Uterus (tissue), 4 donors: Measurements from ENCODE around the gene ANKRD55. TPM values are rescaled to one million over a fixed set of nuclear protein-coding genes. Genes with fewer than 3 reads are reported as not detected.

Source experiments
- DNase-seq, 2 donors: peaks; one replicate each; pipeline ENCODE4 v3.0.0-alpha.2; 2019 to 2020
- H3K27ac ChIP-seq, 2 donors: fragments of 200-600 bp; sonication (generic); 1 replicate in 1 of 2; 2 replicates in 1 of 2; pipeline ENCODE4 v1.5.1; 2016 to 2018
- H3K27me3 ChIP-seq, 2 donors: fragments of 200-600 bp; sonication (generic); one replicate each; pipeline ENCODE4 v1.5.1; 2018 to 2019; ENCODE audit warnings: control low read depth in 1 of 2
- H3K36me3 ChIP-seq, 2 donors: fragments of 200-600 bp; sonication (generic); one replicate each; pipeline ENCODE4 v1.5.1; 2019; ENCODE audit warnings: control low read depth in 1 of 2
- H3K4me1 ChIP-seq, 2 donors: fragments of 200-600 bp; sonication (generic); one replicate each; pipeline ENCODE4 v1.5.1; 2018 to 2019; ENCODE audit warnings: control low read depth in 1 of 2
- H3K4me3 ChIP-seq, 2 donors: fragments of 200-600 bp; sonication (generic); 1 replicate in 1 of 2; 2 replicates in 1 of 2; pipeline ENCODE4 v1.5.1; 2018 to 2019; ENCODE audit warnings: mild to moderate bottlenecking in 1 of 2
- H3K9me3 ChIP-seq, 2 donors: fragments of 200-600 bp; sonication (generic); one replicate each; pipeline ENCODE4 v1.5.1; 2019; ENCODE audit warnings: control low read depth in 1 of 2
- CTCF ChIP-seq, 4 experiments: fragments of 200-600 bp in 2 of 4; fragments of 450-650 bp in 2 of 4; sonication (generic) in 2 of 4; IDR thresholded peaks; one replicate each; pipeline ENCODE4 v1.5.1; 2016 to 2019; ENCODE audit warnings: antibody characterized with exemption in 4 of 4, mild to moderate bottlenecking in 2 of 4, moderate library complexity in 1 of 4
- POLR2A ChIP-seq, 2 donors: fragments of 450-650 bp; IDR thresholded peaks; one replicate each; pipeline ENCODE4 v1.6.1; 2016; ENCODE audit warnings: antibody characterized with exemption in 2 of 2, mild to moderate bottlenecking in 1 of 2, moderate library complexity in 1 of 2
- intact Hi-C: fragments of 100-400 bp; cut with DNase I; formaldehyde crosslinking; loops from one replicate; pipeline ENCODE4 v1.15.1; 2023; ENCODE audit warnings: low total_unique reads
- total RNA-seq, 4 donors: library from RNA; depleted of rRNA in 3 of 4; stranded (reverse); fragments of >200 nt in 3 of 4; gene quantifications; one replicate each; pipeline versions ENCODE4 v1.1.0 to v1.2.4, GENCODE V29; 2014 to 2023
- donor health status: DM: yes; HTN: yes; CAD: no.

The ANKRD55 gene
- total RNA-seq, 4 donors from 2014 or later = 0.55 TPM; not detected in 3

- H3K27ac ChIP-seq = no peak overlapping the region
- intact Hi-C loops = no loop called here
These were observed 60.9 kb downstream of the ANKRD55 start for GRCh38 chr5:56172241-56172640.

GRCh38 chr5:56170557-56170956, 62.6 kb downstream of the ANKRD55 start:
- no peaks in the 10 kb centered on the region for H3K36me3 ChIP-seq
- no peak for TF ChIP-seq POLR2A (IDR thresholded peaks at IDR 0.05)
- TF ChIP-seq CTCF (IDR thresholded peaks at IDR 0.05) = no peak
- no peaks in the 10 kb centered on the region for H3K9me3 ChIP-seq
- no peak overlapping the region for H3K27ac ChIP-seq
- no peaks in the 10 kb centered on the region for H3K4me1 ChIP-seq
- intact Hi-C loops = no loop called here
- no peak overlapping the region for H3K4me3 ChIP-seq
- DNase-seq = no peak
- H3K27me3 ChIP-seq = no peaks in the 10 kb centered on the region

More at GRCh38 chr5:56172241-56172640, 60.9 kb downstream of the ANKRD55 start:
- DNase-seq = no peak
- no peaks in the 10 kb centered on the region for H3K36me3 ChIP-seq
- no peaks in the 10 kb centered on the region for H3K27me3 ChIP-seq
- no peaks in the 10 kb centered on the region for H3K9me3 ChIP-seq
- no peaks in the 10 kb centered on the region for H3K4me1 ChIP-seq
- TF ChIP-seq CTCF (IDR thresholded peaks at IDR 0.05) = no peak
- TF ChIP-seq POLR2A (IDR thresholded peaks at IDR 0.05) = no peak
- H3K4me3 ChIP-seq = no peak overlapping the region

DNA sequence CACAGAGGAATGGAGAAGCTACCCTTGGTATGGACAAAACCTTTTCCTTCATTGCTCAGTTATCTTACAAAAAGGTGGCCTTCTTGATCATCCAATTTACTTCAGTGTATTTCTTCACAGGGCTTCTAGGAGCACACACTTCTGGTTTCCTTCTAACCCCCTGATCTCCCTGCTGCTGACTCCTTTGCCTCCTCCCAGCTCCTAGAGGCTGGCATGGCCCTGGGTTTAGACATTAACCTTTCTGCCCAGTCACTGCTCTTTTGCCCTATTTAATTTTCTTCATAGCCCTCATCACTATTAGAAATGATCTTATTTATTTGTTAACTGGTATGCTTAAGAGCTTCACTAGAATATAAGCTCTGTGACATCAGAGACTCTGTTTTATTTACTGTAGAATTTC, 63.2 kb downstream of the ANKRD55 start:
- intact Hi-C loops = no loop called here
- H3K27ac ChIP-seq = no peak overlapping the region

GRCh38 chr5:56169281-56169680, 63.8 kb downstream of the ANKRD55 start:
- no peak overlapping the region for H3K27ac ChIP-seq
- DNase-seq = no peak
- H3K36me3 ChIP-seq = no peaks in the 10 kb centered on the region
- H3K27me3 ChIP-seq = no peaks in the 10 kb centered on the region
- no peak overlapping the region for H3K4me3 ChIP-seq
- no peaks in the 10 kb centered on the region for H3K4me1 ChIP-seq
- no peaks in the 10 kb centered on the region for H3K9me3 ChIP-seq
- TF ChIP-seq CTCF (IDR thresholded peaks at IDR 0.05) (no peak), POLR2A (IDR thresholded peaks at IDR 0.05) (no peak)
- intact Hi-C loops = no loop called here

More for the DNA sequence above, 63.2 kb downstream of the ANKRD55 start:
- no peak for DNase-seq
- no peaks in the 10 kb centered on the region for H3K36me3 ChIP-seq
- no peak overlapping the region for H3K4me3 ChIP-seq
- no peaks in the 10 kb centered on the region for H3K9me3 ChIP-seq
- TF ChIP-seq CTCF (IDR thresholded peaks at IDR 0.05) (no peak), POLR2A (IDR thresholded peaks at IDR 0.05) (no peak)
- no peaks in the 10 kb centered on the region for H3K27me3 ChIP-seq
- no peaks in the 10 kb centered on the region for H3K4me1 ChIP-seq

DNA sequence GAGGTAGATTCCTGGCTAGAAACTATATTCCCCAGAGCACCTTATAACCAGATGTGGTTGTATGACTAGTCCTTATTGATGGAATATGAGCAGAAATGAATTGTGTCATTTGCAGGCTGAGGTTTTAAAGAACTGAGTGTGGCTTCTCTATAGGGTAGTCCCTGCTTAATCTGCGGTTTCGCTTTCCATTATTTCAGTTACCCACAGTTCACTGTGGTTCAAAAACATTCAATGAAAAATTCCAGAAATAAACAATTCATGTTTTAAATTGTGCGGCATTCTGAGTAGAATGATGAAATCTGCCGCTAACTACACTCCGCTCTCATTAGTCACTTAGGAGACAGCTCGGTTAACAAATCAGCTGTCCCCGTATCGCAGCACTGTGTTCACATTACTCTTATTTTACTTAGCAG, 65.1 kb downstream of the ANKRD55 start:
- intact Hi-C loops = no loop called here
- Histone ChIP-seq H3K4me3 (no peak overlapping the region), H3K27ac (no peak overlapping the region), H3K4me1 (no peaks in the 10 kb centered on the region), H3K27me3 (no peaks in the 10 kb centered on the region), H3K36me3 (no peaks in the 10 kb centered on the region), H3K9me3 (no peaks in the 10 kb centered on the region)
- TF ChIP-seq CTCF (IDR thresholded peaks at IDR 0.05) = no peak
- no peak for DNase-seq
